Epithelial cell of prostate (primary cell): ENCODE results near the gene SAPCD1.
"Not testable (repeated sequence)": the region's sequence is repeated elsewhere in the genome, so short reads cannot be mapped to it uniquely, and the experiment has no call there.

Experiments
- DNase-seq: peaks from one replicate; pipeline ENCODE4 v3.0.0-alpha.2; 2011; ENCODE audit warnings: low read depth, low spot score
- H3K27ac ChIP-seq: fragments of 450-650 bp; 2 replicates; pipeline ENCODE4 v1.5.1; 2017; ENCODE audit warnings: mild to moderate bottlenecking

SAPCD1 gene

DNA sequence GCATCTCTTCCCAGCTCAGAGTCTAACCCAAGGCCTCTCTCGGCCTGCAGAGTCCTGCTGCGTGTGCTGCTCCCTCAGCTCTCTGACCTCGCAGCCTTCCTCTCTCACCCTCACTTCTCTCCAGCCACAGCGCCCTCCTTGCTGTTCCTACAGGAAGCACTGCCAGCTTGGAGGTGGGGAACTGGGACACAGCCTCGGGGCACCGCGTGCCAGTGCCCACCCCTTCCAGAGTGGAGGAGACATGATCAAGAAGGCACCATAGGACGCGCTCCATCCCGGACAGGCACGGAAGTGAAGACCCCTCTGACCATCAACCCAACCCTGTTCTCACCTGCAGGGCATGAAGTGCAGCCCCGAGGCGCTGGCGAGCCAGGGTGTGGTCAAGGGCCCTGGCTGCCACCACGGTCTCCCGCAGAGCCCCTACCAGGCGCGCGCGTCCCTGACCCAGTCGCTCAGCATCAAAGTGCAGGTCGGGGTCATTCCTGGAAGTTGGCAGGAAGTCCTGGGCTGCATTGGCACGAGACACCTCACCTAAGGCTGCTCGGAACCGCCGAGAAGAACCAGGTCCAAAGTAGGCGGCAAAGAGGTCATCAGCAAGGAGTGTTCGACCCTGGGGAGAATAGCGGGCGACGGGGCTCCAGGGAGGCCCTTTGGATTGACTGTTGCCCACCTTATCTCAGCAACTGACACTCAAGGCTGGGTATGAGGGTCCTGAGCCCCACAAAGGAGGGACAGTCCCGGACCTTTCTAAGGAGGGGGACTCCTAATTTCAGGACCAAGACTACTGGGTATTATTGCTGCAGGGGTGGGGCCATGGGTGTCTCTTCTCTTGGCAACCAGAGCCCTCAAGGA, 13.4 kb downstream of the SAPCD1 start:
- DNase-seq = no peak
- no peak overlapping the region for H3K27ac ChIP-seq

DNA sequence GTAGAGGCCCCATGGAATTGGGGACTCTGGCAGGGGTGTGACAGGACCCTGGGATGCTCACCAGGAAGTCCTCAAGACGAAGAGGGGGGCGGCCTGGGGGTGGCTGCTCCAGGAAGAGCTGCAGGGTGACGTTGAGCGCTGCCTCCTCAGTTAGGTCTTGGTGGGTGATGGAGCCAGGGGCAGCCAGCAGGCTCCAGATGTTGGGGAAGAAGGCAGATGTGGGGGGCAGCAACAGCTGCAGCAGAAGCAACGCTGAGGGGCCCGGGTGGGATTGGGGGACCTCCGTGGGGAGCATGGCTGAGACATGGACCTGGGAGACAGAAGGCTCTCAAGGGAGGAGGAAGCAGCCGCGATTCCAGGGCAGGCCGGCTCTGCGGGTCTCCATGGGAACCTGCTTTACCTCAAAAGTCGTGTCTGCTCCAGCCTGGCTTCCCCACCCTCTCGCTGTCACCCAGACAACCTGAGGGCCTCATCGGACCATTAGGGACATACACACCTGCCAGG, 14.1 kb downstream of the SAPCD1 start:
- no peak for DNase-seq
- peak overlapping the region; percentile 57 for H3K27ac ChIP-seq

DNA sequence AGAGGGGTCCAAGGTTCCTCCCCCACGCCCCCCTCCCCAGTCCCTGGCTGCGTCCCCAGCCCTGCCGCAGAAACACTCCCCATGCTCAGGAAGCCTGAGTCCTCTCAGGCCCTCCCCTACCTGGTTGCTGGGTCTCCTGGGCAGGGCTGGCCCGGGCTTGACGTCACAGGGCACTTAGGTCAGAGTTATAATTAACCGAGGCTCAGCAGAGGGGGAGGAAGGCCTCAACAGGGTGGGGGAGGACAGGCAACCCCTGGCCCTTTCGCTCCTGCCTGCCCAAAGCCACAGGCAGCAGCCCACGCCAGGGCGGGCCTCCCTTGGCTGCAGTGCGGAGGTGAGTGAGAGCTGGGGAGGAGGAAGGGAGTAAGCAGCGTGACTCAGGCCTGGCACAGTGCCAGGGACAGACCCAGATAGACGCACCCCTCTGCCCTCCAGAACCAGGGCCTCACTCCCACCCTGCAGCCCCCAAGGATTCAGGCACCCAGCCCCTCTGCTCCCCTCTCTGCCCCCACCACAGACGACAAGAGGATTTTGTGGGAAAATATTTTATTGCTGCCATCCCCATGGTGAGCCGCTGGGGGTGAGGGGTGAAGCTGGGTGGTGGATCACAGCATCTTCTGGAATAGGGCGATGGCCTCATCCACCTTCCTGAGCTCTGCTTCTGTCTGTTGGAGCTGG, 14.7 kb downstream of the SAPCD1 start, which contains the start of gene VWA7:
Gene VWA7, minus strand, starts transcription at position 340 of the 678 bp plus-strand sequence. CDS start 549 bp downstream, outside the sequence.
- peak within 1 kb of the TSS; percentile 57 for H3K27ac ChIP-seq

DNA sequence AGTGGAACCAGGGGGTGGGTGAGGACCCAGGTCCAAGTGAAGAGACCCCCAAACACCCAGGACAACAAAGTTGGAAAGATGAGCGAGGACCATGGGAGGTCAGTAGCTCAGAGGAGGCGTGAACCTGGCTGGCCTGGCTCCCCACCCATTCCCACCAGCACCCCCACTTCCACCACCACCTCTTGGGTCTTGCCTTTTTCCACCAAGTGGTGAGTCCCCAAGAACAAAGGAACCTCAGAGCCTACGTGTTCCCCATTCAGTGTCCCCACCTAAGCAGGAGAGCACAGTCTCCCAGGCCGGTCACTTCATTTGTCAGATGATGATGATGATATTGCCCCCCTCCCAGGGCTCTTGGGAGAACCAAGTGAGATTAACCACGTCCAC, 15.2 kb downstream of the SAPCD1 start:
- DNase-seq = no peak
- H3K27ac ChIP-seq = peak overlapping the region; percentile 57

More for the DNA sequence above, 14.7 kb downstream of the SAPCD1 start, which contains the start of gene VWA7:
- DNase-seq = peak; percentile 72

DNA sequence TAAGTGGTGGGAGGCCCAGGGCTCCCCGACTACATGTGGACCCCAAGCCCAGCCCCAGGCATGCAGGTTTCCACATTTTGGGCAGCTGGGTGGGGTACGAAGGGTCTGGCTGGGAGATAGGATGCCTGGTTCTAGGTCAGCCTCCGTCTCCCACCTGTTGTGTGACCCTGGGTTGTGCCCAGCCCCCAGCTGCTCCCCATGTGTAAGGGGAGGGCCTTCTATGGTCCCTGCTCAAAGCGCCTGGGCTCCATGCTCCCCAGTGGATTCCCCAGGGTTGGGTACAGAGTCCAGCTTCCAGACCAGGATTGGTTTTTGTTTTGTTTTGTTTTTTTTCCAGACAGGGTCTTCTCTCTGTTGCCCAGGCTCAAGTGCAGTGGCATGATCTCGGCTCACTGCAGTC, 15.7 kb downstream of the SAPCD1 start:
- no peak for DNase-seq
- no peak overlapping the region for H3K27ac ChIP-seq

- H3K27ac ChIP-seq = no peak overlapping the region
- no peak for DNase-seq
Measured at GRCh38 chr6:31778999-31779885, 16.8 kb downstream of the SAPCD1 start.

- no peak for DNase-seq
- no peak overlapping the region for H3K27ac ChIP-seq
Measured at GRCh38 chr6:31779908-31780307, 17.5 kb downstream of the SAPCD1 start.

DNA sequence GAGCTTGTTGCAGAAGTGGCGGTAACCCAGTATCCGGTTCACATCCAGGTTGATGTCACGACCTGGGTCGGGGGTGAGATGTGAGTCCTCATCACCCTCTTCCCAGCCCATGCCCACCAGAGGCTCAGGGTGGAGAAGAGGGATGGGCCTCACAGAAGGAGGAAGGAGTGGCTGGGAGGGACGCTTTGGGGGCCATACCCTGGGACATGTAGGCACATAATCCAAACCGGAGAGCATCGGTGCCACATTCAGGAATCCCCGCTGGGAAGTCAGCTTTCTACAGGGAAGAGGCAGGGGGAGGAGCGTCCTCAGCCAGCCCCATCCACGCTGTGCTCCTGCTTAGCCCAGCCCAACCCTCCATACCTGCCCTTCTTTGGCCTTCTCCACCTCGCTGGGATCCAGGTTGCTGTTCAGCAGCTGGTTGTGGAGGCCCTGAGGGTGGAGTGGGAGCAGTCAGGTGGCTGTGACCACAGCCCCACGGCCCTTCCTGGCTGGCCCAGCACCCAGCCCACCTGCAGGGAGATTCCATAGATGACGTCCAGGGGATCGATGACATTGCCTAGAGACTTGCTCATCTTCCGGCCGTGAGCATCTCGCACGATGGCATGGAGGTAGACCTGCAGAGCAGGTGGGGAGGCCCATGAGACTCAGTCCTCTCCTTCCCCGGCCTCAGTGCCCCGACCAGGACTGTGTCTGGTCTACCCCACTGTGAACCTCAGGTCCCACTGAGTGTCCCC, 18.2 kb downstream of the SAPCD1 start:
- no peak for DNase-seq
- H3K27ac ChIP-seq = no peak overlapping the region

- H3K27ac ChIP-seq = no peak overlapping the region
- no peak for DNase-seq
Measured at GRCh38 chr6:31781244-31782125, 19.0 kb downstream of the SAPCD1 start.

DNA sequence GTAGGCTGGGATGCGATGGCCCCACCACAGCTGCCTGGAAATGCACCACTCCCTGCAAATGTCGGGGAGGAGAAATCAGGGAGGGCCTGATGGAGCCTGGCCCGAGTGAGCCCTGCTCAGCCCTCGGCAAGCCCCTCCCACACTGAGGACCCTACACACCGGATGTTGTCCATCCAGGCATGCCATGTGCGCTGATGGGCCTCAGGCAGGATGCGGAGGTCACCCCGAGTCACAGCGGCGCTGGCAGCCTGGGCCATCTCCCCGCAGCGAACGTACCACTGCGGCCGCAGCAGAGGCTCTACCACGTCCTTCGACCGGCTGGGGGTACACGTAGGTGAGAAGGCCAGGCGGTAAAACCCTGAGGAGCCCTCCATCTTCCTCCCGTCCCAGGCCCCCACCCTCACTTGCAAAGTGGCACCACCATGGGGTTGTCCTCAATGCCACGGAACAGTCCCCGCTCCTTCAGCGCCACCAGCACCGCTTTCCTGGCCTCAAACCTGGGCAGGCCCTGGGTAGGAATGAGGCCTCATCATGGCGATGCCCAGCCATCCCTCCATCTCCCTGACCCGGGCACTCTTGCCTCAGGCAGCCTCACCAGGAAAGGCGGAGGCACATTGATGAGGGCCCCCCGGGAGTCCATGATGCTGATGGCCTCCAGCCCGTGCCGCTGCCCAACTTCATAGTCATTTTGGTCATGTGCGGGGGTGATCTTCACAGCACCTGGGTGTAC, 19.8 kb downstream of the SAPCD1 start:
- no peak overlapping the region for H3K27ac ChIP-seq

GRCh38 chr6:31784098-31784925, 21.9 kb downstream of the SAPCD1 start:
- DNase-seq = no peak
- H3K27ac ChIP-seq = no peak overlapping the region

More for the DNA sequence above, 19.8 kb downstream of the SAPCD1 start:
- DNase-seq = no peak

- no peak overlapping the region for H3K27ac ChIP-seq
- DNase-seq = no peak
Measured at GRCh38 chr6:31785475-31785874, 23.0 kb downstream of the SAPCD1 start.

- no peak for DNase-seq
Measured at GRCh38 chr6:31791324-31792089, 29.1 kb downstream of the SAPCD1 start.

GRCh38 chr6:31792090-31792374, 29.6 kb downstream of the SAPCD1 start:
- DNase-seq = no peak
- H3K27ac ChIP-seq = peak overlapping the region; percentile 94

More at GRCh38 chr6:31791324-31792089, 29.1 kb downstream of the SAPCD1 start:
- H3K27ac ChIP-seq = peak overlapping the region; percentile 94

GRCh38 chr6:31792761-31793171, 30.3 kb downstream of the SAPCD1 start:
- H3K27ac ChIP-seq = peak overlapping the region; percentile 94
- peak; percentile 66 for DNase-seq

- DNase-seq = not testable (repeated sequence)
- H3K27ac ChIP-seq = peak overlapping the region; percentile 94
Measured at GRCh38 chr6:31793927-31794245, 31.4 kb downstream of the SAPCD1 start.
